NCI-H2029 treated with DMSO at 0.1 percent for 48 hours (cell line): ENCODE results near the gene GCDH.
A peak's percentile ranks its signal among the peaks of the same experiment; 100 is the strongest.
"Not testable (repeated sequence)": the region's sequence is repeated elsewhere in the genome, so short reads cannot be mapped to it uniquely, and the experiment has no call there.

Experiments used
- DNase-seq: peaks from one replicate; lab custom pipeline; 2025; lab: John Stamatoyannopoulos, UW

Gene GCDH

GRCh38 chr19:12872941-12873890, 17.7 kb upstream of the GCDH start:
- DNase-seq = no peak

GRCh38 chr19:12873891-12874745, 16.8 kb upstream of the GCDH start:
- no peak for DNase-seq

- DNase-seq = no peak
These were observed 15.9 kb upstream of the GCDH start for GRCh38 chr19:12875086-12875485.

- no peak for DNase-seq
These were observed 10.3 kb upstream of the GCDH start for GRCh38 chr19:12880551-12881171.

GRCh38 chr19:12881172-12881808, 9.7 kb upstream of the GCDH start, which contains the start of gene DNASE2:
DNASE2 (minus strand) TSS chr19:12881449; CDS start chr19:12881375, 74 bp downstream.
- peak; percentile 88 for DNase-seq

GRCh38 chr19:12882589-12882988, 8.4 kb upstream of the GCDH start:
- DNase-seq = no peak

GRCh38 chr19:12884202-12884601, 6.8 kb upstream of the GCDH start:
- no peak for DNase-seq

GRCh38 chr19:12884627-12884925, 6.4 kb upstream of the GCDH start:
- DNase-seq = no peak

- peak; percentile 80 for DNase-seq
These were observed 5.8 kb upstream of the GCDH start for GRCh38 chr19:12884926-12885748.

GRCh38 chr19:12885749-12886650, 5.0 kb upstream of the GCDH start:
- no peak for DNase-seq

- no peak for DNase-seq
These were observed 4.3 kb upstream of the GCDH start for GRCh38 chr19:12886651-12886968.

- DNase-seq = no peak
These were observed 3.8 kb upstream of the GCDH start, which contains the start of gene KLF1 for GRCh38 chr19:12886969-12887747. KLF1 (minus strand) TSS chr19:12887201; CDS start chr19:12887140, 61 bp downstream.

GRCh38 chr19:12888006-12888603, 2.9 kb upstream of the GCDH start:
- DNase-seq = no peak

GRCh38 chr19:12890299-12890786, 617 bp upstream of the GCDH start:
- not testable (repeated sequence) for DNase-seq

GRCh38 chr19:12891553-12892021, 627 bp downstream of the GCDH start:
- no peak for DNase-seq

- DNase-seq = no peak
These were observed 2.6 kb downstream of the GCDH start for GRCh38 chr19:12893582-12893981.

GRCh38 chr19:12896460-12896859, 5.5 kb downstream of the GCDH start:
- no peak for DNase-seq

GRCh38 chr19:12899891-12900518, 9.0 kb downstream of the GCDH start:
- no peak for DNase-seq
